ENCODE data around the gene SGK1.
"Not testable (repeated sequence)": the region's sequence is repeated elsewhere in the genome, so short reads cannot be mapped to it uniquely, and the experiment has no call there.

Gene SGK1

DNA sequence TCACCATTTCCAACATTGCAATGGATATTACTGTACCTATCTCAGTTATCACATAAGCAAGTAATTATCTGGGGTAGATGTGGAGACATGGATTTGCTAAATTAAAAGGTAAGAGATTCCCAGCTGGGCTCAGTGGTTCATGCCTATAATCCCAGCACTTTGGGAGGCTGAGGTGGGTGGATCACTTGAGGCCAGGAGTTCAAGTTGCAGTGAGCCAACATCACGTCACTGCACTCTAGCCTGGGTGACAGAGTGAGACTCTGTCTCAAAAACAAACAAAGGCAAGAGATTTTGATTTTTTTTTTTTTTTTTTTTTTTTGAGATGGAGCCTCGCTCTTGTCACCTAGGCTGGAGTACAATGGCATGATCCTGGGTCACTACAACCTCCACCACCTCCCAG is 62.6 kb downstream of the SGK1 start:
- not testable (repeated sequence) for DNase-seq (ENCODE audit: low read depth in 1 of 2, low spot score in 1 of 2)

DNA sequence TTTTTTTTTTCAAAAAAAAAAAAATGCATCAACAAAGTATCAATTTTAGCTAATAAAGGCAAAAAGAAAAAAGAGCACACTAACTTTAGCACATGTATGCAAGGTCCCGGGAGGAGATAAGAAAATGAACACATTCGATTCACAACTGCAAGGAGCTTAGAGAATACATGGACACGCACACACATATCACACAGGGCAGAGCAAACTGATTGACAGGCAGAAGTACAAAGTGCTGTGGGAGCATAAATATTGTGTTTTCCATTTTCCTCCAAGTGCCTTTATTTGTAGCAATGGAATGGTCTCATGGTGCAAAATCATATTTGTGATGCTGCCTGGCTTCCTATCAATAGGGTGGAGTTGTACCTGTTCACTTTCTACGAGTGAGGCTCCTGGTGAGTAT is 63.8 kb downstream of the SGK1 start:
- no peak for DNase-seq (ENCODE audit: low read depth in 1 of 2, low spot score in 1 of 2)

DNA sequence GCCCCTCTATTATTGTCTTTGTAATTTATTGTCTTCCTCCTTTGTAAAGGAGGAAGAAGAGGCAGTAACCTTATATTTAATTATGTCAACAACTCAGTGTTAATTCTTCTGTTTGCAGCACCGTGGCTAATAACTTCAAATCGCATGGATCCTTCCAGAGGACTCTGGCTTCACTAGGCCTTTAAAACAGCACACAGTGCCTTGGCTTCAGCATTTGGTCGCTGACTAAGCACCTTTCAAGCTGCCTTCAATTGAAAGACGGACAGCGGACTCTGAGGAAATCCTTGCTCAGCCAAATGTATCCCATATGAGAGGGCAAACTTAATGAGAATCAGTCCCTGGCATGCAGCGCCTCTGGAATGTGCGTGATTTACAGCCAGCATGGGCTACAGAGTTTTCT is 64.2 kb downstream of the SGK1 start:
- no peak for DNase-seq (ENCODE audit: low read depth in 1 of 2, low spot score in 1 of 2)

DNA sequence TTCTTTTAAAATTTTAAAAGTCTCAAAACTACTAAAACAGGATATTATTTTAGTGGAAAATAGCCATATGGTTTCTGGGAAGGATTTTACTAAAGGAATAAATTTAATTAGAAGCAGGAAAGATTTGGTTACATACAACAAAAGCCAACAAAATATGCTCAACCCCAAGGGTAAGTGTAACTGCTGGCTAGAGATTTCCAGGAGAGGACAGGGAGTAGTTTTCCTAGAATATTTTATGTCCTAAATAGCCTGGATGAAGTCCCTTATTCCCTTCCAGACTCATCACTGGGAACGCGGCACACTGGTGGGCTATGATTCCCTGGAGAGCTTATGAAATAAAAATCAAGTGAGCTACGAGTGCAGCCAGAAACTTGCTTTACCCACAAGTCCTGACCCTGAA is 66.6 kb downstream of the SGK1 start:
- no peak for DNase-seq (ENCODE audit: low read depth in 1 of 2, low spot score in 1 of 2)

DNA sequence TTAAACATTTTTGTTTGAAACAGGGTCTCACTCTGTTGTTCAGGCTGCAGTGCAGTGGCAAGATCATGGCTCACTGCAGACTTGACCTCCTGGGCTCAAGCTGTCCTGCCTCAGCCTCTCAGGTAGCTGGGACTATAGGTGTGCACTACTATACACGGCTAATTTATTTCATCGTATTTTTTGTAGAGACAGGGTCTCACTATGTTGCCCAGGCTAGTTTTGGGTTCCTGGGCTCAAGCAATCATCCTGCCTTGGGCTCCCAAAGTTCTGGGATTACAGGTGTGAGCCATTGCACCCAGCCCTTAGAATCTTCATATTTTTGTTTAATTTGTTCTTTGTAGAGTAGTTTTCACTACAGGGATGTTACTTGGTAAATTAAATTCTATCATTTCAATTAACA is 67.1 kb downstream of the SGK1 start:
- DNase-seq (ENCODE audit: low read depth in 1 of 2, low spot score in 1 of 2): no peak

DNA sequence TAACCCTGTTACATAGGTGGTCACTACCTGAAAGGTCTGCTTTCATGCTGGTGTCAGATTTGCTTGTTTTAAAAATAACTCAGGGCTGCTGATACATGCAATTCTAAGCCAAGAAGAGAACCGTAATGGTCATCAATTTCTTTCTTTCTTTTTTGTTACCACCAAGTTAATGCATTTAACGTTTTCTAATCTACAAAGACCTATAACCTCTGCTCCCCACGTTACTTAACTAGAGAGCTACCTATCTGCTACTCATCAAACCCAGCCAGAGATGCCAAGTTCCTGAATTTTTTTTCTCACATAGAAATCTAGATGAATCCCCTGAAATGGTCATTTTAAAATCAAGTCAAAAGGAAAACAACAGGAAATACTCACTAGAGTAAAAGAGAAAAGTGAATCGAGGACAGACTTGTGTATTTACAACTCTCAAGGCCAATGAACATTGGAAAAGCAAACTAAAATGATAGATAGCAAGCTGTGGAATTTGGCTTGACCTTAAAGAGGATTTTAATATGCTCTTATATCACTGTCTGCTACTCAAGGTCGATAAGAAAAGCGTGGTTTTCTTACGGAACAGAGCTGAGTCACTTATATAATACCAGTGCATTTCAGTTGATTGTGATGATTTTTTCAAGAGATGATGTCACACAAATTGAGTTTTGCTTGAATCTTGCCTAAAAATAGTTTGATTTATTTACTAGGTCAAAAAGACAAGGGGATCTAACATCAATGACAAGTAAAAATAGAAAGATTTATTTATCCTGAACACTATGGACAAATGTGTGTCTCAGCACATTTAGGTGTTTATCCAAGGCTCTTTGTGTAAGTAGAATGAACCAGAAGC is 67.9 kb downstream of the SGK1 start:
- no peak for DNase-seq (ENCODE audit: low read depth in 1 of 2, low spot score in 1 of 2)

DNA sequence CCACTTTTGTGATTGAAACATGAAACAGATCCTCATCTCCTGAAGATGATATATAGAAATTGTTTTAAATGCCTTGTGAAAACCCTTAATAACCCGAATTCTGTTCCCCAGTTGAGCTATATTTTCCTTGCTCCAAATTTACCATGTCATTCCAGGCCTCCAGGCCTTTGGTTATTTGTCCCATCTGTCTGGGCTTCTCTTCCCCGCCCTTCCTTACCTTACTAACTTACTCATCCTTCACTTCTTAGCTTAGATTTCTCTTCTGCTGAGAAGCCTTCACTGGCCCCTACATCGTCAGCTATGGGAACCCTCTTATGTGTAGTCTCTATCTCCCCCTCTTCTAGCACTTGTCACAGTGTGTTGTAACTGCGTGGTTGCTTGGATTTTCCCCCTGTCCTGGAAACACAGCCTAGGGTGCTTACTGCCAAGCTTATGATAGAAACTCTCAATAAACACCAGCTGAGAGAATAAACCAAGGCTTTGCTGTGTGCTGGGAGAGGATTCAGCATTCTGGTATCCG is 68.6 kb downstream of the SGK1 start:
- DNase-seq (ENCODE audit: low read depth in 1 of 2, low spot score in 1 of 2): no peak

DNA sequence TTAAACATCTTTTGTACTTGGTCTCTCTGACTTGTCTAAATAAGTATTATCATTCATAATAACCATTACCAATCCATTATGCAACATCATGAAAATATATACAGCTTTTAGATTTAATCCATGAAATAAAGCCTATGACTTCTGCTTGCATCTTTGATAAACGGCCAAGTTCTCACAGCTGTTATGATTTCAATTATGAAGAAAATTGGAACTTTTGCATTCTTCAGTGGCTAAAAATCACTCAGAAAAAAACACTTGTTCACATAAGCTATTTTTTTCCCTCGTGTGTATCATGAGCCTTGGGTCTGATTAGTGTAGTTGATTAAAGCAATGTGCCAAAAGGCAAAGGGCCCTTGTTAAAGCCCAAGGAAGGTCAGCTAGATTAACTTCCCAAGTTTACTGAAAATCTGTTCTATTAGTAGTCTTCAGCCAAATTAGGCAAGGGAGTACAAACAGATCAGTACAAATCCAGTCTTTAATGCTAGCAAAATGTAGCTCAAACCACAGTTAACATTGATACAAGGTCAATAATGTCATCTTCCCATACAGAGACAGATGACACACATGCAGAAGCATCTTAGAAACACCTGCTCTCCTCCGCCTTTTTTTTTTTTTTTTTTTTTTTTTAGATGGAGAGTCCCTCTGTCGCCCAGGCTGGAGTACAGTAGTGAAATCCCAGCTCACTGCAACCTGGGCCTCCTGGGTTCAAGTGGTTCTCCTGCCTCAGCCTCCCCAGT is 69.9 kb downstream of the SGK1 start:
- no peak for DNase-seq (ENCODE audit: low read depth in 1 of 2, low spot score in 1 of 2)

DNA sequence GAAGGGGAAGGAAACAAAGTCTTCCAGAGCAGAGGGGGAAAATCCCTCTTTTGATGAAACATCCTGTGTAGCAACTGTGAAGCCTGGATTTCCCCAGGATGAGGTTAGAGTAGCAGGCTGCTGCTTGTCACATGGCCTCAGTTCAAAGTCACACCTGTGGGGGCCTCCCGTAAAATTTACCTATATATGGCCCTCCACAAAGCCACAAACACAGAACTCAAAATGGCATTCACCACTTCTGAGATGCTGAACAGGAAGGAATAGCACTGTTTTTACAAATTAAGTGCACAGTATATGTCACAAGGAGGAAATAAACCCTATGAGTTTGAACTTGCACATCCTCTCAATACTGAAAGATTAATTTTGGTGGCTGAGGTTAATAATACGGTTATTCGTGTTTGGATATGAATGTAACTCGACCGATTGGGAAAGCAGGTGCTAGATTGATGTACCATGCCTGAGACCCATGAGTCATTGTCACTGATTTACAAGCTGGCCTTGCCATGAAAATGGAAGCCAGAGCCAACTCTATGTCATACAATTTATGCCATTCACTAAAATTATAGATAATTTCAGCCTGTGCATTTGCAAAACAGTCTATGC is 70.6 kb downstream of the SGK1 start:
- peak in 1 of 2 donors; percentile 71 for DNase-seq (ENCODE audit: low read depth in 1 of 2, low spot score in 1 of 2)

DNA sequence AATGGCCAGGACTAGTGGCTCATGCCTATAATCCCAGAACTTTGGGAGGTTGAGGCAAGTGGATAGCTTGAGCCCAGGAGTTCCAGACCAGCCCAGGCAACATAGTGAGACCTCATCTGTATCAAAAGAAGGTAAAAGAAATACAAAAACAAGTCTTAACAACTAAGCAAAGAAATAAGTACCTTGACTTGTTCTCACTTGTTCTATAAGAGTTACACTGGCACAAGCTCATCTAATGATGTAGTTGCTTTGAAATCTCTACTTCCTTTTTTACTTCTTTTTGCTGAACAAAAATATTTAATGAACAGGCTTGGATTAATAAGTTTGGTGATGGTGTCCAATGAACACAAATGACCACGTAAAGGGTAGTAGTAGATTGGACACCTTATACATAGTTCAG is 72.2 kb downstream of the SGK1 start:
- DNase-seq (ENCODE audit: low read depth in 1 of 2, low spot score in 1 of 2): no peak

DNA sequence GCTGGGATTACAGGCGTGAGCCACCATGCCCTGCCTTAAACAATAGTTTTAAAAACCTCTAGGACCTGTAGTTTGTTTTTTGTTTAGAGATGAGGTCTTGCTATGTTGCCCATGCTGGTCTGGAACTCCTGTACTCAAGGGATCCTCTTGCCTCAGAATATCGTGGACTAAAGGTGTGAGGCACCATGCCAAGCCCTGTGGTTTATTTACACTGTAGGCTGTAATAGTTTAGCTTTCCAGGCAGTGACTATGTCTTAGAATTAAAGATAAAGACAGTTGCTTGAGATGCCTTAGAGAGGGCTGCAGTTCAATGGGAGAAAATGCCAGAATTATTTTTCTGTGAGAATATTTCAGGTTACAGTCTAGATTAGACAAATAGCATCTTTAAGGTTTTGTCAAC is 72.9 kb downstream of the SGK1 start:
- no peak for DNase-seq (ENCODE audit: low read depth in 1 of 2, low spot score in 1 of 2)

DNA sequence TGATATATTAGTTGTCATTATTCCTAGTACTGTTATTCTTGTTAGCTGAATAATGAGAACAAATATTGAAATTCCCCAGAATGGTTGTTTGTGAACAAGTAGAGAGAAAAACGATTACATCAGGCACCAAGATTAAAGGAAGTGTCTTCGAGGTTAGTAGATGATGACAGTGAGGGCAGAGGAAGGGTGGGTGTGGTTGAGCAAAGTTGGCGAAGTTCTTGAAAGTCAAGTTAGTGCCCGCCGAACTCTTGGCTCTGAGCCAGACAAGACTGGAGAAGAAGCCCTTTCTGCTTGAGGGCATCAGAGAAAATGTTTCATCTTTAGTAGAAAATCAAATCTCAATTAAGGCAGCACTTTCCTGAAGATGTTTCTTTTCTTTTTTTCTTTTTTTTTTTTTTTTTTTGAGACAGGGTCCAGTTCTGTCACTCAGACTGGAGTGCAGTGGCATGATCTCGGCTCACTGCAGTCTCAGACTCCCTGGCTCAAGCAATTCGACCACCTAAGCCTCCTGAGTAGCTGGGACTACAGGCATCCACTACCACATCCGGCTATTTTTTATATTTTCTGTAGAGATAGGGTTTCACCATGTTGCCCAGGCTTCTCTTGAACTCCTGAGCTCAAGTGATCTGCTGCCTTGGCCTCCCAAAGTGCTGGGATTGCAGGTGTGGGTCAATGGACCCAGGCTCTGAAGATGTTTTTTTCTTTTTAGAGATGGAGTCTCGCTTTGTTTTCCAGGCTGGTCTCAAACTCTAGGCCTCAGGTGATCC is 77.1 kb downstream of the SGK1 start:
- peak in 1 of 2 donors; percentile 61 for DNase-seq (ENCODE audit: low read depth in 1 of 2, low spot score in 1 of 2)

DNA sequence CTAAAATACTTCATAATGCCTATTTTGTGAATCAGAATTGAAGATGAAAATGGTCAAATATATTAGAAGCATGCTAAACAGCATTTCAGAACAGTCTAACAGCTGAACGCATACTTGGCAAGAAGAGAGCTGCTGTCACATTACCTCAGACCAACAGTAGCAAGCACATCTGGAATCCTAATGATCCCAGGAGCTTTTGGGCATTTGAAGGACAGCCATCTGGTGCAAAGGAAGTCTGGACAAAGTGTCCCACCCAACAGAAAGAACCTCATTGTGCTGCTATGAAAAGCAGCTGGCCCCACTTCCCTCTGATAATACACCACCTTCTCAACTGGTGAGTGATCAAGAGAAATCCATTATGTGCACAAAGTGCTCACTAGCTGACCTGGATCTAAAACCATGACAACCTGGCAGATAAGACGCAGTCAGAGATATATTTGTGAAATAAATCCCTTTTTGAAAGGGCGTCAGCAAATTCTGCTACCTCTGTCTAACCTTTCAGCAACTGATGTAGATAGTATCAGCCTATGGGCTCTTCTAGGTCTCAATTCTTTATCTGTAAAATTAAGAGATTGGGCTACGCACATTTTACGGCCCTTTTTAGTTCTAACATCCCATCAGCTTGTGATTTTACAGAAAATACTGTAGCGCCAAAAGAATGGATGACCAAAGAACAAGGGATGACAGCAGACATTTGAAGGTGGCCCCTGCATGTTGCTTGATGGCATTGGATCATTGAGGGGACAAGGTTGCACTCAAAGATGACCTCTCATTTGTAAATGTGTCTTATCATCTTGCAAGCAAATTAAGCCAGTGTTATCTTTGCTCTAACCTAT is 78.7 kb downstream of the SGK1 start:
- DNase-seq (ENCODE audit: low read depth in 1 of 2, low spot score in 1 of 2): no peak

DNA sequence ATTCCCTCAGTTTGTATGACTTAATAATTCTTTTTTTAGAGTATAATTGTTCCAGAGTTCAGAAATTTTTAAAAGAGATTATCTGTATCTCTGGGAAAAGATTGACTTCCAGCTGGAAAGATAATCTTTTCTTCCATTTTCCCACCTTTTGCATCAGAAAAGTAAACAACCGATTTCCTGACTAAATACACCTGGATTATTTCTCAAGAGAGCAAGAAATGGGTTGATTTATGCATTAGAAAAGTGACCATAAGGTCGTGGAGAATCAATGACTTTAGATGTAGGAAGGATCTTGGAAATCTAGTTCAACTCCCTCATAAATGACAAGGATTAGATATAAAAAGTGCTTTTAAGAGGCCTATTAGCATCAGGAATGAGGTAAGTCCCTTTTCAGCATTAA is 79.9 kb downstream of the SGK1 start:
- DNase-seq (ENCODE audit: low read depth in 1 of 2, low spot score in 1 of 2): no peak

DNA sequence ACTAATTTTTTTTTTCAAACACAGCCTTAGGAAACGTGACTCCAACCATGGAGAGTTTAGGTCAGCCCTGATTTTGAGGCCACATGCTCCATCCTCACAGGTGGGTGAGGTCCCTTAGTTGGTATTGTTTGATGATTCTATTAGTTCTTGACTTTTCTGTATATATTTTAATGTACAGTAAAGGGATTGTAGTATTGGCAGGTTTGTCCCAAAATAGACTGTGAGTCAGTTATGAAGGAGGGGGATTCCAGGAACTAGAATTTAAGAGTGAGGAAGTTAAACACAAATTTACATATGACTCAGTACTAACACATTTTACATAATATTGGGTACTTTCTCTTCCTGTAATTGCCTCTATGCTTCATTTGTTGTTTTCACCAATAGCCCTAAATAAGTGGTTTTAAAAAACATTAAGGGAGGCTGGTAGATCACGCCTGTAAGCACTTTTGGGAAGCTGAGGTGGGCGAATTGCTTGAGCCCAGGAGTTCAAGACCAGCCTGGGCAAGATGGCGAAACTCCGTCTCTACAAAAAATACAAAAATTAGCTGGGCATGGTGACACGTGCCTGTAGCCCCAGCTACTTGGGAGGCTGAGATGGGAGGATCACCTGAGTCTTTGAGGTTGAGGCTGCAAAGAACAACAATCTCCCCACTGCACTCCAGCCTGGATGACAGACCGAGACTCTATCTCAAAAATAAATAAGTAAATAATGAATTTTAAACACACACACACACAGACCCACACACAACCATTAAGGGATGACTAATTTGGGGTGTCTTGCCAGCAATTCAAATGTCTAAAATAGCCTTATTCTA is 81.8 kb downstream of the SGK1 start:
- DNase-seq (ENCODE audit: low read depth in 1 of 2, low spot score in 1 of 2): peak in 1 of 2 donors; percentile 17

DNA sequence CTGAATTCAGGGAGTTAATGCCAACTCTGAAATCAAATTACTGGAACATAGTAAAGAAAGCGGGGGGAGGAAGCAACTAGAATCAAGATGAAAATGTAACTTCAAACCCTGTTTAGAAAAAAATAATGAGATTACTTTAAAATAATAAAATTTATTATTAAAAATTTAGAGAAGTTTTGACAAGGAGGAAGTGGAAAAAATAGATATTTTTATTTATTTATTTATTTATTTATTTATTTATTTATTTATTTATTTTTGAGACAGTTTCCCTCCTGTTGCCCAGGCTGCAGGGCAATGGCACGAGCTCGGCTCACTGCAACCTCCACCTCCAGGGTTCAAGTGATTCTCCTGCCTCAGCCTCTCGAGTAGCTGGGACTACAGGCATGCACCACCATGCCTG is 82.6 kb downstream of the SGK1 start:
- DNase-seq (ENCODE audit: low read depth in 1 of 2, low spot score in 1 of 2): not testable (repeated sequence)

DNA sequence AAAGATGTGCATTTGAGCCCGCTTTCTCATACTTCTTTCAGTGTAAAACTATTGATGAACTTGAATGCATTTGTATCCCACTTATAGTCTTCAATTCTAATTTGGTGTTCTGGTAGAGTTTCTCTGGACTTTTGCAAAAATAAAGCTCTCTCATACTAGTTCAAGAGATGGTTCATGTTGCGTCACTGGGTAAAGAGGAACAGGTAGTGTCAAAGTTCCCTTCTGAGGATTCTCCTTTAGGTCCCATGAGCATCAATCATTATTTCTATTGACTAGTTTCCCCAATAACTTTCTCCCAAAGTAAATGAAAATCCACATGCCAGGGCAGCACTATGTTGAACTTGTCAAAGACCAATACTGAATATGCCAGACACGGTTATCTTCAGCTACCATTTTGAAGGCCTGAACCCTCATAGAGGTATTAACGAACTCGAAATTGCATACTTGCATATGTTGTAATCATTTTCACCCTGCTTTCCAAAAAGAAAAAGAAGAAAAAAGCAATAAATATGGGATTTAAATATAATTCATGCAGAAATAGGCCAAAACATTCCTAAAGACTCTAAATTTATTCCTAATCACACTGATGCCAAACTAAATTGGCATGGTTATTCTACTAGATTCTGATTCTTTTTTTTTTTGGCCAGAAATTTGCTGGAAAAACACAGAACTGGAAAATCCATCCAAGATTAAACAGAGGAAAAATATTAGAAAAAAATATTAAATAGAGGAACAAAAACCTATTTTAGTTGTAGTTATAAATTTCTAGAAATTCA is 84.5 kb downstream of the SGK1 start:
- DNase-seq (ENCODE audit: low read depth in 1 of 2, low spot score in 1 of 2): no peak

DNA sequence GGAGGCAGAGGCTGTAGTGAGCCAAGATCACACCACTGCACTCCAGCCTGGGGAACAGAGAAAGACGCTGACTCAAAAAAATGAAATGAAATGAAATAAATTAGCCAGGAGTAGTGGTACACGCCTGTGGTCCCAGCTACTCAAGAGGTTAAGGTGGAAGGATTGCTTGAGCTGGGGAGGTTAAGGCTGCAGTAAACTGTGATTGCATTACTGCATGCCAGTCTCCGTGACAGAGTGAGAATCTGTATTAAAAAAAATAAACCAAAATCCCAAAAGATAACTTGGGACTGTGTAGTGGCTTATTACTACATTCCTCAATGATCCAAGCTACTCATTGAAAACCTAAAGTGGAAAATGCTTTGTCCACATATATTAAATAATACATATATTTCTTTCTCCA is 87.0 kb downstream of the SGK1 start:
- DNase-seq (ENCODE audit: low read depth in 1 of 2, low spot score in 1 of 2): no peak
